ENCODE measurements around the gene BDKRB2.

DNA sequence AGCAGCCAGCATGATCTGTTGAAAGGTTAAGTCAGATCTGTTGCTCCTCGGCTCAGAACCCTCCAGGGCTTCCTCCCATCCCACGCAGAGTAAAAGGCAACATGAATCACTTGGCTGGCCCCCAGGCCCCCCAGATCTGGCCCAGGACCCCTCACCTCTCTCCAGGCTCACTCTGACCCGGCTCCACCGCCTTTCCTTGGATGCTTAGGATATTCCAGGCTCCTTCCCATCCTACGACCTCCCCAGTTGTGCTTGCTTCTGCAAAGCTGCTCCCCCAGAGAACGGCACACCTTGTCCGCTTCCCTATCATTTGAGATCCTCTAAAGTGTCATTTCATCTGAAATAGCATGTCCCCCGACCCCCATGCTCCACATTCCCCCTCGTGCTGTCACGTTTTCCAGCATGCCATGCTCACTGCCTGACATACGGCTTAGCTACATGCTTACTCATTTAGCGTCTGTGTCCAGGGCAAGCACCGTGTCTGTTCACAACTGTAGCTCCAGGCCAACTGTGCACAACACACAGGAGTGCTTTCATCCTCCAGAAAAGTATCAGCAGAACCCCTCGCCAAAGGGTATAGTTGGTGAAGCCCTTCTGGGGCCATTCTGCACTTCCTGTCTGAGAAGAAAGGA is 33.6 kb upstream of the BDKRB2 start:
- TF ChIP-seq CEBPB (IDR thresholded peaks at IDR 0.05) (no peak), RAD21 (conservative IDR thresholded peaks at IDR 0.05 in 1 of 2, IDR thresholded peaks at IDR 0.05 in 1 of 2) (no peak), POLR2A (IDR thresholded peaks at IDR 0.05; ENCODE audit: low read length) (no peak), ZC3H11A (IDR thresholded peaks at IDR 0.05) (no peak), RCOR1 (IDR thresholded peaks at IDR 0.05; ENCODE audit: low read depth, low read length) (no peak), MAZ (IDR thresholded peaks at IDR 0.05; ENCODE audit: borderline replicate concordance, low read depth, low read length) (no peak)
- TF ChIP-seq, protein P1, sequence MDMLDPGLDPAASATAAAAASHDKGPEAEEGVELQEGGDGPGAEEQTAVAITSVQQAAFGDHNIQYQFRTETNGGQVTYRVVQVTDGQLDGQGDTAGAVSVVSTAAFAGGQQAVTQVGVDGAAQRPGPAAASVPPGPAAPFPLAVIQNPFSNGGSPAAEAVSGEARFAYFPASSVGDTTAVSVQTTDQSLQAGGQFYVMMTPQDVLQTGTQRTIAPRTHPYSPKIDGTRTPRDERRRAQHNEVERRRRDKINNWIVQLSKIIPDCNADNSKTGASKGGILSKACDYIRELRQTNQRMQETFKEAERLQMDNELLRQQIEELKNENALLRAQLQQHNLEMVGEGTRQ (IDR thresholded peaks at IDR 0.05) = no peak
- TF ChIP-seq, protein P2, sequence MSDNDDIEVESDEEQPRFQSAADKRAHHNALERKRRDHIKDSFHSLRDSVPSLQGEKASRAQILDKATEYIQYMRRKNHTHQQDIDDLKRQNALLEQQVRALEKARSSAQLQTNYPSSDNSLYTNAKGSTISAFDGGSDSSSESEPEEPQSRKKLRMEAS (IDR thresholded peaks at IDR 0.05) = no peak
- TF ChIP-seq, protein P3, sequence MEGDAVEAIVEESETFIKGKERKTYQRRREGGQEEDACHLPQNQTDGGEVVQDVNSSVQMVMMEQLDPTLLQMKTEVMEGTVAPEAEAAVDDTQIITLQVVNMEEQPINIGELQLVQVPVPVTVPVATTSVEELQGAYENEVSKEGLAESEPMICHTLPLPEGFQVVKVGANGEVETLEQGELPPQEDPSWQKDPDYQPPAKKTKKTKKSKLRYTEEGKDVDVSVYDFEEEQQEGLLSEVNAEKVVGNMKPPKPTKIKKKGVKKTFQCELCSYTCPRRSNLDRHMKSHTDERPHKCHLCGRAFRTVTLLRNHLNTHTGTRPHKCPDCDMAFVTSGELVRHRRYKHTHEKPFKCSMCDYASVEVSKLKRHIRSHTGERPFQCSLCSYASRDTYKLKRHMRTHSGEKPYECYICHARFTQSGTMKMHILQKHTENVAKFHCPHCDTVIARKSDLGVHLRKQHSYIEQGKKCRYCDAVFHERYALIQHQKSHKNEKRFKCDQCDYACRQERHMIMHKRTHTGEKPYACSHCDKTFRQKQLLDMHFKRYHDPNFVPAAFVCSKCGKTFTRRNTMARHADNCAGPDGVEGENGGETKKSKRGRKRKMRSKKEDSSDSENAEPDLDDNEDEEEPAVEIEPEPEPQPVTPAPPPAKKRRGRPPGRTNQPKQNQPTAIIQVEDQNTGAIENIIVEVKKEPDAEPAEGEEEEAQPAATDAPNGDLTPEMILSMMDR (IDR thresholded peaks at IDR 0.05) = no peak
